ENCODE measurements around the gene TFIP11. TPM values are rescaled to one million over a fixed set of nuclear protein-coding genes. Genes with fewer than 3 reads are reported as not detected.

Gene TFIP11
- total and polyA plus RNA-seq, 10 of the 15 experiments (the other 5 are each of a cell fraction or from before 2014, with no cell fraction given): 14.2 to 43.3 (median 31.9) TPM

- Histone ChIP-seq H4K20me1 (ENCODE audit: control insufficient read depth, insufficient read depth) (no peaks in the 10 kb centered on the region), H3K79me2 (ENCODE audit: control insufficient read depth, insufficient read depth, low read length) (no peaks in the 10 kb centered on the region), H3K9ac (ENCODE audit: control insufficient read depth, insufficient read depth, low read length) (no peak overlapping the region), H3K27me3 (replicated peaks in 1 of 2; ENCODE audit: control insufficient read depth in 2 of 2, insufficient read depth in 2 of 2, low read length in 1 of 2) (no peaks in the 10 kb centered on the region), H3K4me3 (no peak overlapping the region), H3K9me3 (replicated peaks; ENCODE audit: control insufficient read depth, insufficient read depth, low read length) (no peaks in the 10 kb centered on the region), H3K4me2 (ENCODE audit: control insufficient read depth, insufficient read depth) (no peak overlapping the region), H3K4me1 (ENCODE audit: control insufficient read depth, insufficient read depth, low read length) (peaks cover 25% of the 10 kb centered on the region), H3K27ac (ENCODE audit: control insufficient read depth, insufficient read depth) (peak overlapping the region; percentile 63; the same call in 1 of the 2 replicates), H3K36me3 (ENCODE audit: control insufficient read depth in 2 of 2, insufficient read depth in 2 of 2, low read length in 1 of 2) (peaks cover 1 to 9% of the 10 kb centered on the region in 2 experiments; a peak in 3 of 4 replicates), H2AFZ (ENCODE audit: control insufficient read depth, low read depth, low read length) (no peak overlapping the region)
- in situ Hi-C loops (cut with MboI) (no loop called here), intact Hi-C loops (cut with micrococcal nuclease; ENCODE audit: unreplicated experiment) (no loop called here)
- BruUV-seq (replicated peaks): no TSS peak
- RAD21 ChIA-PET (ENCODE audit: unreplicated experiment): interaction anchor here (1.0 kb wide), 1 partner anchor 29 kb away, joined by 4 read pairs; no protein-coding TSS in a partner anchor
- FAIRE-seq (no peak), DNase-seq (ENCODE audit: low read depth, low spot score) (no peak), ATAC-seq (no peak)
- POLR2A ChIA-PET: interaction anchor here (0.7 kb wide), 1 partner anchor 10 kb away, joined by 3 read pairs; no protein-coding TSS in a partner anchor
- SMC1A ChIA-PET (ENCODE audit: uncharacterized antibody, unreplicated experiment): interaction anchor here (0.6 to 2.0 kb wide), 2 partner anchors 13 to 33 kb away, joined by 3 to 7 read pairs; no protein-coding TSS in a partner anchor
- CTCF ChIA-PET: interaction anchor here (1.1 to 6.1 kb wide), 2 partner anchors 33 to 53 kb away, joined by 3 to 44 read pairs; partner anchors contain the start of genes HPS4 and SRRD
- 65% methylated on average over 12 of the region's 12 CpGs for WGBS (ENCODE audit: insufficient coverage, insufficient replicate concordance, low lambda C conversion rate, missing lambda C conversion rate)
- TF ChIP-seq SIX5 (IDR thresholded peaks at IDR 0.05; ENCODE audit: low read depth, low read length, severe bottlenecking) (no peak), RELA (IDR thresholded peaks at IDR 0.05; ENCODE audit: borderline replicate concordance, partially characterized antibody) (no peak), SMAD5 (IDR thresholded peaks at IDR 0.05; ENCODE audit: low read depth) (no peak), E4F1 (IDR thresholded peaks at IDR 0.05; ENCODE audit: borderline replicate concordance, partially characterized antibody) (no peak), ELK1 (IDR thresholded peaks at IDR 0.05; ENCODE audit: low read depth, low read length) (no peak), ZBTB11 (CRISPR knock-in tag; IDR thresholded peaks at IDR 0.05) (no peak), TCF3 (IDR thresholded peaks at IDR 0.05; ENCODE audit: borderline replicate concordance, insufficient read depth, low read depth, low read length) (no peak), STAT1 (conservative IDR thresholded peaks at IDR 0.05) (no peak), NFYB (IDR thresholded peaks at IDR 0.05; ENCODE audit: insufficient read depth, low read depth, low read length) (no peak), ZBTB33 (IDR thresholded peaks at IDR 0.05) (no peak), IKZF2 (IDR thresholded peaks at IDR 0.05) (no peak)
Observed at GRCh38 chr22:26536056-26536761, 23.9 kb upstream of the TFIP11 start.

All from GM12878 (cell line).